PC-9 (cell line): ENCODE measurements around the gene MC3R.

ENCODE experiments used
- EZH2 ChIP-seq: fragments of 200-600 bp; sonication (generic); IDR thresholded peaks from 2 replicates; pipeline ENCODE4 v1.8.0; 2017; ENCODE audit warnings: antibody characterized with exemption, low read depth
- TF ChIP-seq, protein P1 (sequence below): fragments of 200-600 bp; sonication (generic); conservative IDR thresholded peaks from 2 replicates; pipeline ENCODE4 v1.6.1; 2017; ENCODE audit warnings: mixed run types, antibody characterized with exemption, mild to moderate bottlenecking, moderate library complexity

DNA sequence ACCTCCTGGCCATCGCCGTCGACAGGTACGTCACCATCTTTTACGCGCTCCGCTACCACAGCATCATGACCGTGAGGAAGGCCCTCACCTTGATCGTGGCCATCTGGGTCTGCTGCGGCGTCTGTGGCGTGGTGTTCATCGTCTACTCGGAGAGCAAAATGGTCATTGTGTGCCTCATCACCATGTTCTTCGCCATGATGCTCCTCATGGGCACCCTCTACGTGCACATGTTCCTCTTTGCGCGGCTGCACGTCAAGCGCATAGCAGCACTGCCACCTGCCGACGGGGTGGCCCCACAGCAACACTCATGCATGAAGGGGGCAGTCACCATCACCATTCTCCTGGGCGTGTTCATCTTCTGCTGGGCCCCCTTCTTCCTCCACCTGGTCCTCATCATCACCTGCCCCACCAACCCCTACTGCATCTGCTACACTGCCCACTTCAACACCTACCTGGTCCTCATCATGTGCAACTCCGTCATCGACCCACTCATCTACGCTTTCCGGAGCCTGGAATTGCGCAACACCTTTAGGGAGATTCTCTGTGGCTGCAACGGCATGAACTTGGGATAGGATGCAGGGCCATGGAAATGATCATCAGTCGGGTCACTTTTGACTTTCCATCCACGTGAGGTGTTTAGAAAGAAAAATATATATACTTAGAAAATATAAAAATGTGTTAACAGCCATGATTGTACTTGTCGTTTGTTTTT is 868 bp downstream of the MC3R start:
- TF ChIP-seq, protein P1, sequence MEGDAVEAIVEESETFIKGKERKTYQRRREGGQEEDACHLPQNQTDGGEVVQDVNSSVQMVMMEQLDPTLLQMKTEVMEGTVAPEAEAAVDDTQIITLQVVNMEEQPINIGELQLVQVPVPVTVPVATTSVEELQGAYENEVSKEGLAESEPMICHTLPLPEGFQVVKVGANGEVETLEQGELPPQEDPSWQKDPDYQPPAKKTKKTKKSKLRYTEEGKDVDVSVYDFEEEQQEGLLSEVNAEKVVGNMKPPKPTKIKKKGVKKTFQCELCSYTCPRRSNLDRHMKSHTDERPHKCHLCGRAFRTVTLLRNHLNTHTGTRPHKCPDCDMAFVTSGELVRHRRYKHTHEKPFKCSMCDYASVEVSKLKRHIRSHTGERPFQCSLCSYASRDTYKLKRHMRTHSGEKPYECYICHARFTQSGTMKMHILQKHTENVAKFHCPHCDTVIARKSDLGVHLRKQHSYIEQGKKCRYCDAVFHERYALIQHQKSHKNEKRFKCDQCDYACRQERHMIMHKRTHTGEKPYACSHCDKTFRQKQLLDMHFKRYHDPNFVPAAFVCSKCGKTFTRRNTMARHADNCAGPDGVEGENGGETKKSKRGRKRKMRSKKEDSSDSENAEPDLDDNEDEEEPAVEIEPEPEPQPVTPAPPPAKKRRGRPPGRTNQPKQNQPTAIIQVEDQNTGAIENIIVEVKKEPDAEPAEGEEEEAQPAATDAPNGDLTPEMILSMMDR = peak; percentile 46; the same call in 1 of the 2 replicates
- TF ChIP-seq EZH2 = no peak
